ENCODE data around the gene VAMP8. TPM values are rescaled to one million over a fixed set of nuclear protein-coding genes. Genes with fewer than 3 reads are reported as not detected.

Gene VAMP8
- total RNA-seq = 100 to 1,000 TPM; 103 to 124 TPM

- peaks cover 39% of the 10 kb centered on the region for H3K36me3 Mint-ChIP-seq (ENCODE audit: low read depth)
- H3K27ac Mint-ChIP-seq = peak within 1 kb of the TSS; percentile 97
- peak within 1 kb of the TSS; percentile 99 for H3K4me3 Mint-ChIP-seq
- peak; percentile 90 for ATAC-seq (replicated peaks)
- no peaks in the 10 kb centered on the region for H3K27me3 Mint-ChIP-seq
- no peaks in the 10 kb centered on the region for H3K9me3 Mint-ChIP-seq
- H3K4me1 Mint-ChIP-seq = peaks cover 16% of the 10 kb centered on the region
These were observed at the start of gene VAMP8 for GRCh38 chr2:85577386-85578242. Gene VAMP8 (plus strand): TSS chr2:85577586. CDS start chr2:85577647, 61 bp downstream.

DNA sequence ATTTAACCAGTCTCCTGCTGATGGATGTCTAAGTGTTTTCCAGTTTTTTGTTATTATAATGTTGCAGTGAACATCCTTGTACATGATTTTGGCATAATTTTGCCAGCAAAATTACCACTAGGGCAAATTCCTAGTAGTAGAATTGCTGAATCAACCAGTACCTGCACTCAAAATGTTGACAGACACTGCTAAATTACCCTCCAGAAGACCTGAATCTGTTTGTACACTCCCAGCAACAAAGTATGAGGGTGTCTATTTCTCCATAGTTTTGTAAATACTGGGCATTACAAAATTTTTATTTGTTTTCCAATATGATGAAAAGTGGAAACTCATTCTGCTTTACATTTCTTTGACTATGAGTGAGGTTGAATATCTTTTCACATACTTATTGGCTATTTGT is 49.6 kb upstream of the VAMP8 start:
- Mint-ChIP-seq H3K4me1 (no peaks in the 10 kb centered on the region), H3K27ac (no peak overlapping the region), H3K27me3 (peaks cover 9% of the 10 kb centered on the region), H3K36me3 (ENCODE audit: low read depth) (no peaks in the 10 kb centered on the region), H3K9me3 (no peaks in the 10 kb centered on the region), H3K4me3 (no peak overlapping the region)
- no peak for ATAC-seq (replicated peaks)

DNA sequence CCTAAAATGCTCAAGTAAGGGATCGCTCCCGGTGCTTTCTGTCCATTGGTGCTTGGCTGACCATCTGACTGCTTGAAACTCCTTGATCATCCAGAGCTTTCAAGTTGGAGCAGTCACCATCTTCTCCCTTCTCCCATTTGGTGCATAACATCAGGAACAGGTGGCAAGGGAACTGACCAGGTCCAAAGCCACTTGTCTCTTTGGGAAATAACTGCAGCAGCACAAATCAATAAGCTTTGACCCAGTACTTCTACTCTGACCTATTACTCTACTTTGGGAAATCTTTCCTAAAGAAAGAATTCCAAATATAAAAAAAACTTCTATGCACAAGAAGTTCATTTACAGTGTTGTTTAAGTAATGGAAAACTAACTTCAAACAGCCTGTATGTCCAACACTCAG is 49.0 kb upstream of the VAMP8 start:
- Mint-ChIP-seq H3K27me3 (peaks cover 9% of the 10 kb centered on the region), H3K36me3 (ENCODE audit: low read depth) (no peaks in the 10 kb centered on the region), H3K9me3 (no peaks in the 10 kb centered on the region), H3K4me3 (no peak overlapping the region), H3K4me1 (no peaks in the 10 kb centered on the region), H3K27ac (no peak overlapping the region)
- ATAC-seq (replicated peaks) = no peak

DNA sequence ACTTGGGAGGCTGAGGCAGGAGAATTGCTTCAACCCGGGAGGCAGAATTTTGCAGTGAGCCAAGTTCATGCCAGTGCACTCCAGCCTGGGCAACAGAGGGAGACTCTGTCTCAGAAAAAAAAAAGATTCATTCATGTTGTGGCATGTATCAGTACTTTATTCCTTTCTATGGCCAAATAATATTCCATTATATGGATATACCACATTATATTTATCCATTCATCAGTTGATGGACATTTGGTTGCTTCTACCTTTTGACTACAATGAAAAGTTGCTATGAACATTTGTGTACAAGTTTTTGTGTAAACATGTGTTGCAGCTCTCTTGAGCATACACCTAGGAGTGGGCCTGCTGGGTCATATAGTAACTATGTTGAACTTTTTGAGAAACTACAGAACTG is 47.6 kb upstream of the VAMP8 start:
- no peak for ATAC-seq (replicated peaks)
- Mint-ChIP-seq H3K9me3 (no peaks in the 10 kb centered on the region), H3K27ac (no peak overlapping the region), H3K36me3 (ENCODE audit: low read depth) (no peaks in the 10 kb centered on the region), H3K27me3 (peaks cover 9% of the 10 kb centered on the region), H3K4me3 (no peak overlapping the region), H3K4me1 (no peaks in the 10 kb centered on the region)

GRCh38 chr2:85531589-85531988 is 45.8 kb upstream of the VAMP8 start:
- no peaks in the 10 kb centered on the region for H3K36me3 Mint-ChIP-seq (ENCODE audit: low read depth)
- peaks cover 5% of the 10 kb centered on the region for H3K4me1 Mint-ChIP-seq
- H3K27ac Mint-ChIP-seq = no peak overlapping the region
- peaks cover 7% of the 10 kb centered on the region for H3K27me3 Mint-ChIP-seq
- ATAC-seq (replicated peaks) = no peak
- no peaks in the 10 kb centered on the region for H3K9me3 Mint-ChIP-seq
- H3K4me3 Mint-ChIP-seq = no peak overlapping the region

DNA sequence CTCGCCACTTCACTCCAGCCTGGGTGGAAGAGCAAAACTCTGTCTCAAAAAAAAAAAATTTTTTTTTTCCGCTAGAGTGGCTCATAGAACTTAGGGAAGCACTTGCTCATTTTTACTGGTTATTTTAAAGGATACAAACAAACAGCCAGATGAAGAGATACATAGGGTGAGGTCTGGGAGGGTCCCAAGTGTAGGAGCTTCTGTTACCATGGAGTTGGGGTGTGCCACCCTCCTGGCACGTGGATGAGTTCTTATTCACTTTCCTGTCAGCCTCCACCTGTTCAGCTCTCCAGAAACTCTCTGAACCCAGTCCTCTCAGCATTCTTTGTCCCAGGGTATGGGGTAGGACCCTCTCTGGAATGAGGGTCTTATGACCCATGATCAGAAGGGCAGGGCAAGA is 43.3 kb upstream of the VAMP8 start:
- ATAC-seq (replicated peaks) = no peak
- H3K4me1 Mint-ChIP-seq = peaks cover 5% of the 10 kb centered on the region
- H3K9me3 Mint-ChIP-seq = no peaks in the 10 kb centered on the region
- no peak overlapping the region for H3K4me3 Mint-ChIP-seq
- peaks cover 8% of the 10 kb centered on the region for H3K36me3 Mint-ChIP-seq (ENCODE audit: low read depth)
- no peak overlapping the region for H3K27ac Mint-ChIP-seq
- no peaks in the 10 kb centered on the region for H3K27me3 Mint-ChIP-seq

DNA sequence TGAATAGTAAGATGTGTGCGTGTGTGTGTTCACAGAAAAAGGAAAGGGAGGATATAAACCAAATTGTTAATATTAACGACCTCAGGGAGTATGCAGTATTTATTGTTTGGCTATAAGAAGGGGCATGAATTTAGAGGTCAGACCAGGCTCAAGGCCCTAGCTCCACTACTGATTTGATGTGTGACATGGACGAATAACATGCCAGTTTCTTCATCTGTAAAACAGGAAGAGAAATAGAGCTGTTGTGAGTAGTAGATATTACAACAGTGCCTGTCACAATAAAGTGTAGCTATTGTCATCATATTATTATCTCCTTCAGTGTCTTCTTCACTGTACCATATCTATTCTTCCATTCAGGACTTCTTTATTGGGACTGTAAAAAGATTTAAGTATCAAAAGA is 42.5 kb upstream of the VAMP8 start:
- H3K9me3 Mint-ChIP-seq = no peaks in the 10 kb centered on the region
- no peak overlapping the region for H3K4me3 Mint-ChIP-seq
- H3K27me3 Mint-ChIP-seq = no peaks in the 10 kb centered on the region
- no peak for ATAC-seq (replicated peaks)
- H3K36me3 Mint-ChIP-seq (ENCODE audit: low read depth) = peaks cover 15% of the 10 kb centered on the region
- H3K4me1 Mint-ChIP-seq = peaks cover 5% of the 10 kb centered on the region
- no peak overlapping the region for H3K27ac Mint-ChIP-seq

GRCh38 chr2:85536479-85536878 is 40.9 kb upstream of the VAMP8 start:
- no peak for ATAC-seq (replicated peaks)
- Mint-ChIP-seq H3K4me1 (peaks cover 14% of the 10 kb centered on the region), H3K4me3 (peak overlapping the region; percentile 95), H3K27me3 (no peaks in the 10 kb centered on the region), H3K9me3 (no peaks in the 10 kb centered on the region), H3K27ac (peak overlapping the region; percentile 47), H3K36me3 (ENCODE audit: low read depth) (peaks cover 31% of the 10 kb centered on the region)

DNA sequence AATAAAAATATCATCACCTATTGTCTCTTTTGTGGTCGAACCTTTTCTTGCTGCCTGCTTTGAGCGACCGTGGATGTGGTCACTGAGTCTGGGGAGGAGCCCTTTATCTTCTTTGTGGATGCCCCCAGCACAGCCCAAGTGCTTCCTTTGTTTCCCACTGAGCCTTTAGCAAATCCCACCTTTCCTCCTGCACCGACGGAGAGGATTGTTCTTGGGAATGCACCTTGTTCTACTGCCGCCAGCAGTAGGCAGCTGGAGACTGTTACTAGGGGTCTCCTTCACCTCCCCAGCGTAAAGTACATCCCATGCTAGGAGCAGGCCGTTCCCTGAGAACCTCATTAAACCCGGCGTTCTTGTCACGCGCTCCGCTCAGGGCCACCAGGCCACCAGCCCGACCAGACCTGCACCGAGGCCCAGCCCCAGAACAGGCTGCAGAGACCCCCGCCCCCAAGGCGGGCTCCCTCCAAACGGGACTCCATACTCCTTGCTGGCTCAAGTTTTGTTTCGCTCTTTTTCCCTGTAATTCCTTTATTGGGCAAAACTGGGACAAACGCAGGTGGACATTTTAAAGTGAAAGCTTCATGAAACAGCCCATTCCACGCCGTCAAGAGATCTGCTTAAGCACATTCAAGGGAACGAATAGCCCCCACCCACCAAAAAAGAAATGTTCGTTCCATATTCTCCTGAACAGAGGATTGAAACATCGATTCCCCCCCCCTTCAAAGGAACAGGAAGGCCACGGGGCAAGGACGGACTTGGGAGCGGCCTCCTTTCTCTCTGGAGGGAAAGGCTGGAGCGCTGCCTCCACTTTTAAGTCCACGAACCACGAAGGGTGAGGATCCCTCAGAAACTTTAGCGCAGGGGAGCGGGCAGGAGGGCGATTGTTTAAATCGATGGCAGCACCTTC is 39.5 kb upstream of the VAMP8 start:
- no peaks in the 10 kb centered on the region for H3K27me3 Mint-ChIP-seq
- peak overlapping the region; percentile 95 for H3K4me3 Mint-ChIP-seq
- no peaks in the 10 kb centered on the region for H3K9me3 Mint-ChIP-seq
- ATAC-seq (replicated peaks) = no peak
- peaks cover 45% of the 10 kb centered on the region for H3K36me3 Mint-ChIP-seq (ENCODE audit: low read depth)
- peak overlapping the region; percentile 96 for H3K27ac Mint-ChIP-seq
- peaks cover 28% of the 10 kb centered on the region for H3K4me1 Mint-ChIP-seq

DNA sequence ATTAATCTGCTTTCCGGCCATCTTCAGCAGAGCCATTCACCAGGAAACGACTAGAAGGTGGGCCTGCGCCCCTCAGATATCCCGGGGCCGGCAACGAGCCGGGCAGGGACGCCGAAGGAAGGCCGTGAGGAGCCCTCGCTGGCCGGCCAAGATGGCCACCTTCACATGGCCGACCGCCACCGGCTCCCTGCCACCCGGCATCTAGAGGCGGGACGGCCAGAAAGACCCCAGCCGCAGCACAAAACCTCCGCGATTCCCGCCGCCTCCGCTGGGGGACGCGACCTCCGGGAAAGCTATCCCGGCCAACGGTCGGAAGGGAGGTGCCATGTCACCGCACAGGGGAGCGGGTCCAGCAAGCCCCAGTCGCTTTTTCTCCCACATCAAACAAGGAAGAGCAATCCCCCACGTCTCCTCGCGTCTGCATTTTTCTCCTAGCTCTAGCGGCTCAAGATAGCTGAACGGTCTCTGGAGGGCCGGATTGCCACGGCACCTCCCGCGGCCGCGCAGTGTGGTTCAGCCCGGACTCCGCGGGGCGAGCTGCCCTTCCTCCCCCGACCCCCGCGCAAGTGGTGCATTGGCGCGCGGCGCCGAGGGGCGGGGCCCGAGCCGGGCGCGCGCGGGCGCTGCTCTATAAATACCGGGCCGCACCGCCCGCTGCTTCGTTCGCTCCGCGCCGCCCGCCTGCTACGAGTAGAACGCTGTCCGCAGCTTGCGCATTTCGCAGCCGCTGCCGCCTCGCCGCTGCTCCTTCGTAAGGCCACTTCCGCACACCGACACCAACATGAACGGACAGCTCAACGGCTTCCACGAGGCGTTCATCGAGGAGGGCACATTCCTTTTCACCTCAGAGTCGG is 38.7 kb upstream of the VAMP8 start, which contains the start of gene MAT2A:
MAT2A (plus strand) TSS at position 662 of the 854 bp plus-strand sequence; CDS start at position 782, 120 bp downstream.
- ATAC-seq (replicated peaks) = peak; percentile 83
- H3K36me3 Mint-ChIP-seq (ENCODE audit: low read depth) = peaks cover 54% of the 10 kb centered on the region
- H3K27me3 Mint-ChIP-seq = no peaks in the 10 kb centered on the region
- H3K4me1 Mint-ChIP-seq = peaks cover 34% of the 10 kb centered on the region
- peak within 1 kb of the TSS; percentile 95 for H3K4me3 Mint-ChIP-seq
- no peaks in the 10 kb centered on the region for H3K9me3 Mint-ChIP-seq
- peak within 1 kb of the TSS; percentile 96 for H3K27ac Mint-ChIP-seq

DNA sequence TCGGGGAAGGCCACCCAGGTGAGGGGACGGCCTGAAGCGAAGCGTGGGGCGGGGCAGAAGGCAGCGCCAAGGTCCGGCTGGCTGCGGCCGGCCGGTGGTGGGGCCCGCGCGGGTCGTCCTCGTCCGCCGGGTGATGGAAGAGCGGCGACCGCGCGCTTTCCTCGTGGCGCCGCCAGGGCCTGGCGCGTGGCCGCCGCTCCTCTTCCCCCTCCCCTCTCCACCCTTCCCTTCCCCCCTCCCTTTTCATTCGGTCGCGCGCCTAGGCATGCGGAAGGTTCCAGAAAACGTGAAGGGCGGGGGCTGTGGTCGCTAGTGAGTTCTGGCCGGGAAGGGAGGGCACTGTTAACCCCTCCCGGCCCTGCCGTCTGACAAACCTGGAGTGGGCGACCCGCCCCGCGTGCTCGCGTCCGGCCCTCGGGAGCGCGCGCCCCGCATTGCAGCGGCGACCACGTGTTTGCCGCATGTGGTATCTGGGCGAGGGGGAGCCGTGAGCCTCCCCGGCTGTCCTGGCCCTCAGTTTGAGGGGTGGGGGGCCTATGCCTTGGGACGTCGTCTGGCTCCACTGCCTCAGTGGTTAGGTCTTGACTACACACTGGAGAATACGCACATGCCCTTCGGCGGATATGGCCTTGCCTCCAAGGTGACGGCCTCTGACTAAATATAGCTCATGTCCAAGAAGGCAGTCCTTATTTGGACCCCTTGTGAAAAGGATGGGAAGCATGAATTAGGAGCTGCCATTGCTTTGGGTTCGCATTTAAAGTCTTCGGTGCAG is 37.8 kb upstream of the VAMP8 start:
- H3K4me3 Mint-ChIP-seq = peak overlapping the region; percentile 95
- H3K4me1 Mint-ChIP-seq = peaks cover 41% of the 10 kb centered on the region
- H3K27me3 Mint-ChIP-seq = no peaks in the 10 kb centered on the region
- no peaks in the 10 kb centered on the region for H3K9me3 Mint-ChIP-seq
- H3K27ac Mint-ChIP-seq = peak overlapping the region; percentile 96
- H3K36me3 Mint-ChIP-seq (ENCODE audit: low read depth) = peaks cover 62% of the 10 kb centered on the region
- ATAC-seq (replicated peaks) = peak; percentile 47

GRCh38 chr2:85540133-85540648 is 37.2 kb upstream of the VAMP8 start:
- Mint-ChIP-seq H3K27ac (peak overlapping the region; percentile 96), H3K9me3 (no peaks in the 10 kb centered on the region), H3K4me1 (peaks cover 41% of the 10 kb centered on the region), H3K27me3 (no peaks in the 10 kb centered on the region), H3K4me3 (peak overlapping the region; percentile 95), H3K36me3 (ENCODE audit: low read depth) (peaks cover 69% of the 10 kb centered on the region)
- no peak for ATAC-seq (replicated peaks)

- peaks cover 38% of the 10 kb centered on the region for H3K4me1 Mint-ChIP-seq
- peak overlapping the region; percentile 22 for H3K27ac Mint-ChIP-seq
These were observed 36.1 kb upstream of the VAMP8 start for GRCh38 chr2:85541262-85541661.

More at GRCh38 chr2:85541262-85541661, 36.1 kb upstream of the VAMP8 start:
- H3K9me3 Mint-ChIP-seq = no peaks in the 10 kb centered on the region
- H3K4me3 Mint-ChIP-seq = peak overlapping the region; percentile 95
- no peak for ATAC-seq (replicated peaks)
- no peaks in the 10 kb centered on the region for H3K27me3 Mint-ChIP-seq
- H3K36me3 Mint-ChIP-seq (ENCODE audit: low read depth) = peaks cover 79% of the 10 kb centered on the region
